Measurements from ENCODE around the gene CFB.
"Not testable (repeated sequence)": the region's sequence is repeated elsewhere in the genome, so short reads cannot be mapped to it uniquely, and the experiment has no call there.

DNA sequence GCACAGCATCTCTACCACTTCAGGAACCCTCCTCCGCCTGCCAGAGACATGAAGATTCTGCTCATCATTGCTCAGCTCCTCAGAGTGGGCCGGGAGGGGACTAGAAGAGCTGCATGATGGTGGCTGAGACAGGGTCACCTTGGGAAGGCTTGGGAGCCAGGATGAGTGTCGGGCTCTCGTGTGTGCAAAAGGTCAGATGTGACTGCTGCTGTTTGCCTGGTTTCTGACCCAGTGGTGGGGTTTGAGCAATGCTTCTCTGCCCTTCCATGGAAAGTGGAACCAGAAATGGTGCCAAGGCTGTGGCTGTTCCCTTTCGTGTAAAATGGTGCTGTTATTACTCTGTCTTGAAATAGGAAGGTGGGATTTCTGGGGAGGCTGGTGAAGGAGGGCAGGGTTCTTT is 35.1 kb downstream of the CFB start:
- not testable (repeated sequence) for TF ChIP-seq POLR2A (IDR thresholded peaks at IDR 0.05)
- TF ChIP-seq, protein P1, sequence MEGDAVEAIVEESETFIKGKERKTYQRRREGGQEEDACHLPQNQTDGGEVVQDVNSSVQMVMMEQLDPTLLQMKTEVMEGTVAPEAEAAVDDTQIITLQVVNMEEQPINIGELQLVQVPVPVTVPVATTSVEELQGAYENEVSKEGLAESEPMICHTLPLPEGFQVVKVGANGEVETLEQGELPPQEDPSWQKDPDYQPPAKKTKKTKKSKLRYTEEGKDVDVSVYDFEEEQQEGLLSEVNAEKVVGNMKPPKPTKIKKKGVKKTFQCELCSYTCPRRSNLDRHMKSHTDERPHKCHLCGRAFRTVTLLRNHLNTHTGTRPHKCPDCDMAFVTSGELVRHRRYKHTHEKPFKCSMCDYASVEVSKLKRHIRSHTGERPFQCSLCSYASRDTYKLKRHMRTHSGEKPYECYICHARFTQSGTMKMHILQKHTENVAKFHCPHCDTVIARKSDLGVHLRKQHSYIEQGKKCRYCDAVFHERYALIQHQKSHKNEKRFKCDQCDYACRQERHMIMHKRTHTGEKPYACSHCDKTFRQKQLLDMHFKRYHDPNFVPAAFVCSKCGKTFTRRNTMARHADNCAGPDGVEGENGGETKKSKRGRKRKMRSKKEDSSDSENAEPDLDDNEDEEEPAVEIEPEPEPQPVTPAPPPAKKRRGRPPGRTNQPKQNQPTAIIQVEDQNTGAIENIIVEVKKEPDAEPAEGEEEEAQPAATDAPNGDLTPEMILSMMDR (IDR thresholded peaks at IDR 0.05), result not testable (repeated sequence)
